Measurements from ENCODE around the gene LARP4. TPM values are rescaled to one million over a fixed set of nuclear protein-coding genes. Genes with fewer than 3 reads are reported as not detected.

LARP4 gene
- 28.3 and 29.2 TPM in 2 replicates for total RNA-seq

DNA sequence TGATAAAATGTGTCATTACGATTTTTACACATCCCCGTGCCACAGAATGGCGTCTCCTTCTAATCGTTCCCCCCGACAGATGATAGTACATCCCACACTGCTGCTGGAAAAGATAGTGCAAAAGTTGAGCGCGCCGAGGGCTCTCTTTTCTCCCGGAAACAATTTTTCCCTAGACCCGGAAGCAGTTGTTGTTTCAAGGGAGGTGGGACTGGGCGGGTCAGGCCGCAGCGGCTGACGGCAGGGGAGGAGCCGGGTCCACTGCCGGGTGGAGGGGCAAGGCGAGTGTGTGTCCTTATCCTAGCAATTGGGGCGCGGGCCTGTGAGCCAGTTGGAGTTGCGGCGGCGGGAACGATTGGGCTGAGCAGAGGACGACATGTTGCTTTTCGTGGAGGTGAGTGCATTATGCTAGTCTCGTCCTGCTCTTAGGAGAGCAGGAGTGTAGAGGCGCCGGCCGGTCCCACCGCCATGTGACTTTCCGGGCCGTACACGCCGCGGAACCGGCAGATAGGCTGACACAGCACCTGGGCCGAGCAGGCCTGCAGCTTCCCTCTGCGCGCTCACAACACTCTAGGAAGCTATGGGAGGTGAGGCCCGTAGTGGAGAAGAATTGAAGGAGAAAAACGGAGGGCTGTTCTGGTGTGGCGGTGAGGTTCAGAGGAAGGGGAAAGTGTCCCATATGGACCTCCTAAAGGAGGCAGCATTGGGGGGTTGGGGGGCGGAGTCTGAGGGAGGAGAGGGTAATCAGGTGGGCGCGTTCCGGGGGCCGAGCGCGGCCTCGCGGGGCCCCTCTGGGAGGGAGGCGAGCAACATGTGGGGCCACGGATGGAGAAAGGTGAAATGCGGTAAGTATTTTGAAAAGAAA is at the start of gene LARP4:
TSS of gene LARP4 (plus strand) at position 248 of the 862 bp plus-strand sequence. CDS start at position 374, 126 bp downstream.
- no peaks in the 10 kb centered on the region for H3K27me3 ChIP-seq (ENCODE audit: control insufficient read depth, insufficient read depth, low read length)
- no peaks in the 10 kb centered on the region for H3K36me3 ChIP-seq (ENCODE audit: control insufficient read depth, insufficient read depth, low read length)
- H3K4me3 ChIP-seq (ENCODE audit: low read depth, low read length) = peak within 1 kb of the TSS; percentile 69
- DNase-seq (ENCODE audit: low read depth) (peak; percentile 84), FAIRE-seq (no peak)
- TF ChIP-seq, protein P1, sequence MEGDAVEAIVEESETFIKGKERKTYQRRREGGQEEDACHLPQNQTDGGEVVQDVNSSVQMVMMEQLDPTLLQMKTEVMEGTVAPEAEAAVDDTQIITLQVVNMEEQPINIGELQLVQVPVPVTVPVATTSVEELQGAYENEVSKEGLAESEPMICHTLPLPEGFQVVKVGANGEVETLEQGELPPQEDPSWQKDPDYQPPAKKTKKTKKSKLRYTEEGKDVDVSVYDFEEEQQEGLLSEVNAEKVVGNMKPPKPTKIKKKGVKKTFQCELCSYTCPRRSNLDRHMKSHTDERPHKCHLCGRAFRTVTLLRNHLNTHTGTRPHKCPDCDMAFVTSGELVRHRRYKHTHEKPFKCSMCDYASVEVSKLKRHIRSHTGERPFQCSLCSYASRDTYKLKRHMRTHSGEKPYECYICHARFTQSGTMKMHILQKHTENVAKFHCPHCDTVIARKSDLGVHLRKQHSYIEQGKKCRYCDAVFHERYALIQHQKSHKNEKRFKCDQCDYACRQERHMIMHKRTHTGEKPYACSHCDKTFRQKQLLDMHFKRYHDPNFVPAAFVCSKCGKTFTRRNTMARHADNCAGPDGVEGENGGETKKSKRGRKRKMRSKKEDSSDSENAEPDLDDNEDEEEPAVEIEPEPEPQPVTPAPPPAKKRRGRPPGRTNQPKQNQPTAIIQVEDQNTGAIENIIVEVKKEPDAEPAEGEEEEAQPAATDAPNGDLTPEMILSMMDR (IDR thresholded peaks at IDR 0.05; ENCODE audit: insufficient read depth, low read length, severe bottlenecking) = no peak

DNA sequence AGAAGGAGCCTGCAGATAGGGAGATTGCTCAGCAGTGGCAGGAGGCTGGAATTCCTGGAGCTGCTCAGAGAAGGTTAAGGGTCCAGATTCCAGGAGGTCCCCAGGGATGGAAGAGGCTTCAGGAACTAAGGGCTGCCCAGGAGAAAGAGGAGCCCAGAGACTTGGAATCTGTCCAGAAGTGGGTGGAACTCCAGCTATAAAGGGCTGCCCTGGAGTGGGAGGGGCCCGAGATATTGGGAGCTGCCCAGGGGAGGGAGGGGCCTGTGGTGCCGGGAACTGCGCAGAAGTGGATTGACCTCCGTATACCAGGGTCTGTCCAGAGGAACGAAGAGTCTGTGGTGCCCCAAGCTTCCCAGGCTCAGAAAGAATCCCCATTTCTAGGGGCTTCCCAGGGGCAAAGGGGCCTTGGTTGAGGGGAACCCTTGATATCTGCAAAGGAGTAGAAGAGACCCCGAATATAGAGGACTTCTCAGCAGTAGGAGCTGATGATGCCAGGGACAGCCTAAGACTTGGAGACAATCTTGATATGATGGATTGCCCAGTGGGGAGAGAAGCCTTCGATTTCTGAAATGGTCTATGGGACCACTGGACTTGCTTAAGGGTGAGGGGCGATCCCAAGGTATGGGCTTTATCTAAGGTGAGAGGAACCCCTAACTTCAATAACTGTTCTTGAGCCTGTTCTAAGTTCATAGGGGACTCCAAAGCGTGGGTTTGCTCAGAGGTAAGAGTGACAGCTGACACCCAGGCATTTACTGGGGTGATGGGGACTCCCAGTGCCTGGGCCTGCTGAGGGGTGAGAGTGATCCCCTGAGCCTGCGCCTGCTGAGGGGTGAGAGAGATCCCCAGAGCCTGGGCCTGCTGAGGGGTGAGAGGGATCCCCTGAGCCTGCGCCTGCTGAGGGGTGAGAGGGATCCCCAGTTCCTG is 49.3 kb upstream of the LARP4 start:
- Histone ChIP-seq H3K36me3 (ENCODE audit: control insufficient read depth, insufficient read depth, low read length) (no peaks in the 10 kb centered on the region), H3K27me3 (ENCODE audit: control insufficient read depth, insufficient read depth, low read length) (no peaks in the 10 kb centered on the region), H3K4me3 (ENCODE audit: low read depth, low read length) (no peak overlapping the region)
- no peak for DNase-seq (ENCODE audit: low read depth)
- no peak for FAIRE-seq
- TF ChIP-seq, protein P1 (IDR thresholded peaks at IDR 0.05; ENCODE audit: insufficient read depth, low read length, severe bottlenecking) = no peak

DNA sequence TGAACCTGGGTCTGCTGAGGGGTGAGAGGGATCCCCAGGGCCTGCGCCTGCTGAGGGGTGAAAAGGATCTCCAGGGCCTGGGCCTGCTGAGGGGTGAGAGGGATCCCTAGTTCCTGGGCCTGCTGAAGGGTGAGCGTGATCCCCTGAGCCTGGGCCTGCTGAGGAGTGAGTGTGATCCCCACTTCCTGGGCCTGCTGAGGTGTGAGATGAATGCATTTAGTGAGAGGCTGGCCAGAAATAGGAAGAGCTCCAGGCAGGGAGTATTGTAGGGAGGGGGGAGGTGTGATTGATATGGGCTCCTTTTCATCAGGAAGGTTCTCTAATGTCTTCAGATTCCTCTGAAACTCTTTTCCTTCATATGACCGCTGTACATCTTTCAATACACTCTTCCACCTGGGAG is 47.3 kb upstream of the LARP4 start:
- H3K27me3 ChIP-seq (ENCODE audit: control insufficient read depth, insufficient read depth, low read length) = no peaks in the 10 kb centered on the region
- no peaks in the 10 kb centered on the region for H3K36me3 ChIP-seq (ENCODE audit: control insufficient read depth, insufficient read depth, low read length)
- TF ChIP-seq, protein P1 (IDR thresholded peaks at IDR 0.05; ENCODE audit: insufficient read depth, low read length, severe bottlenecking) = no peak
- H3K4me3 ChIP-seq (ENCODE audit: low read depth, low read length) = no peak overlapping the region
- no peak for FAIRE-seq
- DNase-seq (ENCODE audit: low read depth) = no peak

DNA sequence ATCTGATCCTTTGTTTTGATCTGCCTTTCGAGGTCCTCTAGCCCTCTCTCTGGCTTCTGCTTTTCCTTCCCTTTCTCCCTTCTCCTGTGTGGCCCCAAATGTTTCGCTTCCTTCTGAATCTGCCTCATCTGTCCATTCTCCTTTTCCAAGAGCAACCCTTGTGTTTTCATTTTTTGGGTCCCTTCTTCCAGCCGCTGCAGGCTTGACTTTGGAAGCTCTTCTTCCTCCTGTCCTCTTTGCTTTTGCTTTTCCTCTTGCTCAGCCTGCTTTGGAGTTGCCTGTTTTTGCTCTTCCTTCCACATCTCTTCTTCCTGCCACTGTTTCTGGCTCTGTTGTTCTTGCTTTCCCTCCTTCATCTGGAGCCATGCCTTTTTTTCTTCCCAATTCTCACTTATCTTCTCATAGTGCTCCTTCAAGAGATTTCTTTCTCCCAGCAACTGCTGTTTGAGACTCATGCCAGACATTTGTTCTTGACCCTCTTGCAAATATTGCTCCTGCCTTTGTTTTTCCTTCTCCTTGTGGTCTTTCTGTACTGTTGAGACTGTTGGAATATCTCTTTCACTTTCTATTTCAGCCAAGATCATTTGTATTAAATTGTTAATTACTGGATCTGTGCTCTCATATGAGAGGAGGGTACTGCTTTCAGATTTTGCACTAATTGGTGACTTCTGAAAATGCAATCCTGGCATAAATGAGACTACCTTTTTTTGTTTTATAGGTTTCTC is 46.7 kb upstream of the LARP4 start:
- FAIRE-seq = no peak

DNA sequence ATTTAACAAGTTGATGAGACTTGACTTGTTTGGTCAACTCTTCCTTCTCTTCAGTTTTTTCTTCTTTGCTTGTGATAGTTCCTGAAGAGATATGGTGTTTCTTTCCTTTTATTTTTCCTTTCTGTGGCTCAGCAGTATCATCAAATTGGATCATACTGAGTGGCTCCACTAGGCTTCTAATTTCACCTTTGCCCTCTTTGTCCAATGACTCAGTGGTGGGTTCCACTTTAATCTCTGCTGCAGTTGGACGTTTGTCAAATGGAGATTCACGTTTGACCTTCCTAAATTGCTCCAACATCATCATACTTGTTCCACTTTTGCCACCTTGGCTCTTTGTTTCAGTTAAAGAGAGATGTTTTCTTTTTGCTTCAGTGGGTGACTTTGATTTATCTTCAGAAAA is 45.8 kb upstream of the LARP4 start:
- FAIRE-seq (no peak), DNase-seq (ENCODE audit: low read depth) (no peak)
- TF ChIP-seq, protein P1 (IDR thresholded peaks at IDR 0.05; ENCODE audit: insufficient read depth, low read length, severe bottlenecking) = no peak
- no peak overlapping the region for H3K4me3 ChIP-seq (ENCODE audit: low read depth, low read length)
- H3K27me3 ChIP-seq (ENCODE audit: control insufficient read depth, insufficient read depth, low read length) = no peaks in the 10 kb centered on the region
- no peaks in the 10 kb centered on the region for H3K36me3 ChIP-seq (ENCODE audit: control insufficient read depth, insufficient read depth, low read length)

More for the DNA sequence above, 46.7 kb upstream of the LARP4 start:
- Histone ChIP-seq H3K27me3 (ENCODE audit: control insufficient read depth, insufficient read depth, low read length) (no peaks in the 10 kb centered on the region), H3K36me3 (ENCODE audit: control insufficient read depth, insufficient read depth, low read length) (no peaks in the 10 kb centered on the region), H3K4me3 (ENCODE audit: low read depth, low read length) (no peak overlapping the region)
- TF ChIP-seq, protein P1 (IDR thresholded peaks at IDR 0.05; ENCODE audit: insufficient read depth, low read length, severe bottlenecking) = no peak
- DNase-seq (ENCODE audit: low read depth) = no peak
